ENCODE results near the gene MNAT1.
A peak's percentile ranks its signal among the peaks of the same experiment; 100 is the strongest.
"Not testable (repeated sequence)": the region's sequence is repeated elsewhere in the genome, so short reads cannot be mapped to it uniquely, and the experiment has no call there.

MNAT1 gene

DNA sequence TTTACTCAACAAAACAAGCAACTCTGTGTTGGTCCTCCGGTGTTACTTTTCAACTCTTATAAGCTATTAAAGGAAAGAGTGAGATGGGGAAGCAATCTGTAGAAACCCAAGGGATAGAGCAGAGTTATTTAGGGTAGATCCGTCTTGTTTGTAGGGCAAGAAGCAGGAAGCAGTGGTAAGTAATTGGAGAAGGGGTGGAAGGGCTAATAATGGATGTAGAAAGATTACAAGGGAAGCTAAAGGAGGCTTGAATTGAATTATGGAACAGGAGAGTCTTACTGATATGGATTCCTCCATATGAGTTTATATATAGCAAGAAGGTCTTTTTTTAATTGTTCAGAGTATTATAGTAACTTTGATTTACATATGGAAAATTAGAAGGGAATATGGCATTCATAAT lies 72.7 kb downstream of the MNAT1 start:
- no peak for DNase-seq

DNA sequence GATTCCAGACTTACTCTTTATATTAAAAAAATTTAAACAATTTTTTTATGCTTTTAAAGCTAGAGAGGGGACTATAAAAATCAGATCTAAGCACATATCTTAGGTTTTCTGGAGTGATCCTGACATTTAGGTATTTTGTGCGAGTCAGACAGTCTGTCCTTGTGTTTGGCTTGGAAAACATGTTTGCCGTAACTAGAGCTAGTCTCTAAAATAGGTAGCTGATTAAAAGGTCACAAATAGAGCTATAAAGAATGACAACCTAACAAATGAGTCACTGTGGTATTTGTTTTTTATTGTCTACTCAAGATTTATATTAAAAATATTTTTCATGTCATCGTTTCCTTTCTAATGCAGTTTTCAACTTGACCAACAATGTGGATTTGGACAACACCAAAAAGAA lies 73.4 kb downstream of the MNAT1 start:
- no peak for DNase-seq

DNA sequence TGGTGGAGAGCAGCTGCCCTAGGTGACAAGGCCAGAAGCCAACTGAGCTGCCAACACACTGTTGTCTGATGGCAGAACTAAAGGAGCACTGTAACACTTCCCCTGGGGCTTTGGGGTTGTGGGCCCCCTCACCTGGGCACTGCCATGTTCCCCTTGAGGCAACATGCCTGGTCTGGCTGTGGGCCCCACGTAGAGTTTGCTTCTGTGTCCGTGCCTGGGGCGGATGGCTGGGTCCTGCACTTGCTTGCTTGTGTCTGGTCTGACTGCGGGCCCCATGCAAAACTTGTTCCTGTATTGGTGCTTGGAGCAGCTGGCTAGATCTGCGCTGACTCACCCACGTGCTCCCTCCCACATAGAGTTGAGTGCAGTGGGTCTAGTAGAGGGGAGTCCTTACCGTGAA lies 78.4 kb downstream of the MNAT1 start:
- DNase-seq, result no peak

DNA sequence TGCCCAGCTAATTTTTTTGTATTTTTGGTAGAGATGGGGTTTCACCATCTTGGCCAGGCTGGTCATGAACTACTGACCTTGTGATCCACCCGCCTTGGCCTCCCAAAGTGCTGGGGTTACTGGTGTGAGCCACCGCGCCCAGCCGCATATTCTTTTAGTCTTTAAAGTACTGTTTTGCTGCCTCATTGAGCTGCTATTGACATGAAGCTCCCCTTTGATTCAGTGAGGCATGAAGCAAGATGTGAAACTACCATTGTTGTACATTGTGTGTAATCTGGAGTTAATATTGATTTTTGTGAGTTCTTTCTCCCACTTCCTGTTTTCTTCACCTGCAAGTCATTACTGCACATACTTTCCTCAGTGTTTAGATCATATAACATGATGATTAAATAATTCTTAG lies 80.8 kb downstream of the MNAT1 start:
- no peak for DNase-seq

DNA sequence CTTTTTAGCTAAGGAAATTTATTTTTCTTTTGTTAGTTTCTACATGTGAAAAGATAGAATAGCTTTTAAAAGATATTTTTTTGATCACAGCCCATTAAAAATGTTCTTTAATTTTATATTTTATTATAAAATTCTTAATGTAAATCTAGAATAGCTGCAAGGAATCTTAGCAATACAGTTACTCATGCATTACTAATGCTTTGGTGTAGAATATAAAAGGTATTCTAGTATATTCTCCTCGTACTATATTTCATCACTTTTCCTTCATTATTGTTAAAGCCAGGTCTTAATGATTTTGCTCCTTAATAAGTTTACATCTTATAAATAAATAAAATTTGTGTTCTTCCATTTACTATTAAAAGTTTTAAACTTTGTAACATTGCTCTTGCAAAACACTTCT lies 82.6 kb downstream of the MNAT1 start:
- no peak for DNase-seq

DNA sequence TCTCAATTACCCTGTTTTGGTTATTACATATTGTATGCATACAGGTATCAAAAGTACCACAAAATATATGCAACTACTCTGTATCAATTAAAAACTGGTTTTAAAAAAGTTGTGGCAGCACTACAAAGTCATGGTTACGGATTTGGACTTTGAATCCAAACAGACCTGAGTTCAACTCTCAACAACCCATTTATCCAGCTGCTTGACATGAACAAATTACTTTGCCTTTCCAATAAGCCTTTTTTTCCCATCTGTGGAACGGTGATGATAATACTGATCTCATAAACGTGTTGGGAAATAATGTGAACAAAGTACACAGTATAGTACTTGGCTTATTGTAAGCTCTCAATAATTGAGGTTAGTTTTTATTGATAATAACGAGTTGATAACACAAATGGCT lies 85.0 kb downstream of the MNAT1 start:
- no peak for DNase-seq

DNA sequence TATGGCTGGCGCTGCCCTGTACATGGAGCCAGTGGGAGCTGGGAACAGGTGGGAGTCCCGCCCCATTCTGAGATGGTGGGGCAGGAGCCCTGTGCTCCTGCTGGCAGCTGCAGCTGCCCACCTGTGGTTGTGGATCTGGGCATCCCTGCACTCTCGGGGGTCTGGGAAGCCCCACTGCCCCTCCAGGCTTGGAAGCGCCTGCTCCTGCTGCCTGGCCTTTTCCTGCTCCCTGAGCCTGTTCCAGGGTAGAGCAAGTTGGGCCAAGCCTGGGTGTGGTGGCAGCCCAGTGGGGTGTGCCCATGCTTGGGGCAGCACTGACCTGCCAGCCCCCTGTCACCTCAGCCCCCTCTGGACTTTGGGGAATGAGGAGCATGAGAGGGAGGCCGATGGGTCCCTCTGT lies 104.0 kb downstream of the MNAT1 start:
- no peak for DNase-seq

DNA sequence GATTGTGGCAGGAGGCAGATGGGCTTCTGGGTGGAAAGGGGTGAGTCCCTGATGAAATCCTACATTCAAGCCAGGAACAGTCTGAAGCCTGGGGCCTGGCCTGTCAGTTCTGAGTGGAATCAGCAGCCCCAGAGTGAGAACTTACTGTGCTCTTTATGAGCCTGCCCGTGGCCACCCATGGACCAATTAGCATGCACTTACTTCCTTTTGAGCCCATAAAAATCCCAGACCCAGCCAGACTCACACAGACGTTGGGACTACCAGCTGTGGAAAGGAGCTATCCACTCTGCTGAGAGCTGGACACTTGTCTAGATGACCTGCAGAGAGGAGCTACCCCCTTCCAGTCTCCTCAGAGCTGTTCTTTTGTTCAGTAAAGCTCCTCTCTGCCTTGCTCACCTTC lies 104.5 kb downstream of the MNAT1 start:
- no peak for DNase-seq

DNA sequence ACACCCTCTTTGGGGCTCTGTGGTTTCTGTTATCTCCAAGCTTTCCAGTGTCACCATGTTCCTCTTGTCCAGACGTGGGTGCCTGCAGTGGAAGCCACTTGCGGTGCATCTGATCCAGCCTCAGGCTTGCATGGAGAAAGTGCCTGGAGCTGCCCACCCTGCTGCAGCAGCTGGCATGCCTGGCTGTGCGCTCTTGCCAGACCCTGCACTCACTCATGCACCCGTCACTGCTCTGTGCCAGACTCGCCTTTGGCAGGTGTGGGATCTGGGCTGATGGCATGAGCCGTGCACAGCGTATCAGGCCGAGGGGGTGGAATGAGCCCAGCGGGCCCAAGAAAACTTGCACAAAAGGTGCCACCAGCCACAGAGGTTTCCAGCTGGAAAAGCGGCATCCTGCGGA lies 105.1 kb downstream of the MNAT1 start:
- DNase-seq, result no peak

DNA sequence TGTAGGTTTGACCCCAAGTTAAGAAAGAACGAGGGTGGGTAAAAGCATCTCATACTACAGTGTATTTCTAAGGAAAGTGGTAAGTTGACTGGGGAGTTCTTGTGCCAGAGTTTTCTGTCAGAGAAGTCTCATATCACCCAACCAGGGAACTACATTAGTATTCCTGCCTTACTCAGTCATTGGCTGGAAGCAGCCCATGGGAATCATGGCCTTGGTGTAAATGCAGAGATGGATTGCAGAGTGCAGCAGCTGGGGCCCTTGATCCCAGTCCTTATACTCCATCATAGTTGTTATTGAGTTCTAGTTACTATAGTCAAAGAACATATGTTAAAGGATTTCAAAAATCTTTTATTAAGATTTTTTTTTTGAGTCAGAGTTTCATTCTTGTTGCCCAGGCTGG lies 105.8 kb downstream of the MNAT1 start:
- no peak for DNase-seq

DNA sequence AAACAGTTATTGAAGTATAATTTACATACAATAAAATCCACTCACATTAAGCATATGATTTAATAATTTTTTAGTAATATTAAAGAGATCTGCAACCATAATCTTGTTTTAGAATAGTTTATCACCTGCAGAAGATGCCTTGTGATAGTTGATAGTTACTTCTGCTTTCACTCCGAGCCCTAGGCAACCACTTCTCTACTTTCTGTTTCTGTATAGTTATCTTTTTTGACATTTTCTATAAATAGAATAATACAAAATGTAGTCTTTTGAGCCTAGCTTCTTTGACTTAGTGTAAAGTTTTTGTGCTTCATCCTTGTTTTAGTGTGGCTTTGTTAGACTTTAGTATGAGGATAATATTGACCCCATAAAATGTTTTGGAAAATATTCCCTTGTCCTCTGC lies 111.0 kb downstream of the MNAT1 start:
- no peak for DNase-seq

DNA sequence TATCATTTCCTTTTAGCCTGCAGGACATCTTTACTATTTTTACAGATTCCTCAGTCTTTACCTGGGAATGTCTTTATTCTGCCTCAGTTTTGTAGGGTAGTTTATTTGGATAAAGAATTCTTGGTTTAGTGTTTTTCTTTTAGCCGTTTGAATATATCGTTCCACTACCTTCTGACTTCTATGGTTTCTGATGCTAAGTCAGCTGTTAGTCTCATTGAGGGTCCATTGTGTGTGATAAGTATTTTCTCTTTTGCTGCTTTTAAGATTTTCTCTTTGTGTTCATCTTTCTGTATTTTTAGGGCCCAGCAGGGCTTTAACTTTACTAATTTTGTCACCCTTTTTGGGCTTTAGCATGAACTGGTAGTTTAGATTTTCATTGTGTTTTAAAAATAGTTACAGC lies 113.5 kb downstream of the MNAT1 start:
- DNase-seq, result no peak

DNA sequence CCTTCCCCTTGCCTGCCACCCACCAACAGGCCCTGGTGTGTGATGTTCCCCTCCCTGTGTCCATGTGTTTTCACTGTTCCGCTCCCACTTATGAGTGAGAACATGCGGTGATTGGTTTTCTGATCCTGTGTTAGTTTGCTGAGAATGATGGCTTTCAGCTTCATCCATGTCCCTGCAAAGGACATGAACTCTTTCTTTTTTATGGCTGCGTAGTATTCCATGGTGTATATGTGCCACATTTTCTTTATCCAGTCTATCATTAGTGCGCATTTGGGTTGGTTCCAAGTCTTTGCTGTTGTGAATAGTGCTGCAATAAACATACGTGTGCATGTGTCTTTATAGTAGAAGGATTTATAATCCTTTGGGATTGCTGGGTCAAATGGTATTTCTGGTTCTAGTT lies 117.1 kb downstream of the MNAT1 start:
- DNase-seq, result not testable (repeated sequence)

DNA sequence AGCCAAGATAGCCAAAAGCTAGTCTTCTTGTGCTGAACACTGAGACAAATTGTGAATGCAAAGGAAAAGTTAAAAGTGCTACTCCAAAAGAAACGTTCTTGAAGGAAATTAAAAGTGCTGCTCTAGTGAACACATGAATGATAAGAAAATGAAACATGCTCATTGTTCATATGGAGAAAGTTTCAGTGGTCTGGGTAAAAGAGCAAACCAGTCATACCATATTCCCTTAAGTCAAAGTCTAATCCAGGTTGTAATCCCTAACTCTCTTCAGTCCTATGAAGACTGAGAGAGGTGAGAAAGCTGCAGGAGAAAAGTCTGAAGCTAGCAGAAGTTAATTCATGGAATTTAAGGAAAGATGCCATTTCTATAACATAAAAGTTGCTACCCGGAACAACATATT lies 121.5 kb downstream of the MNAT1 start:
- no peak for DNase-seq

DNA sequence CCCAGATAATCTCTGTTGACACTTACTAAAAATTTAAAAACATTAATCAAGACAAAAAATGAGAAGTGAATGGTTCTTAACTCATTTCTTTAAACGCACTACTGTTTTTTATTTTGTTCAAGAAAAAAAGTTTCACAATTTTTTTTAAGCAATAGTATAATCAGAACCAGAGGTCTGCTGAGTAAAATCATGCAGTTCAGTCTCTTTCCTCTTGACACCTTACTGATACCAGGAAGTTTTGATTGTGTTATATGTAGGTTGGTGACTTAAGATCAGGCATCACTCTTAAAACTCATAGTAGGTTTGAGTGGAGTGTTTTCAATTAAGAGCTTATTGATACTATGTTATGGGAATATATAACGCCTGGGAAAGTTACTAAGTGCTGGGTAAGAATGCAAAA lies 125.0 kb downstream of the MNAT1 start:
- no peak for DNase-seq

DNA sequence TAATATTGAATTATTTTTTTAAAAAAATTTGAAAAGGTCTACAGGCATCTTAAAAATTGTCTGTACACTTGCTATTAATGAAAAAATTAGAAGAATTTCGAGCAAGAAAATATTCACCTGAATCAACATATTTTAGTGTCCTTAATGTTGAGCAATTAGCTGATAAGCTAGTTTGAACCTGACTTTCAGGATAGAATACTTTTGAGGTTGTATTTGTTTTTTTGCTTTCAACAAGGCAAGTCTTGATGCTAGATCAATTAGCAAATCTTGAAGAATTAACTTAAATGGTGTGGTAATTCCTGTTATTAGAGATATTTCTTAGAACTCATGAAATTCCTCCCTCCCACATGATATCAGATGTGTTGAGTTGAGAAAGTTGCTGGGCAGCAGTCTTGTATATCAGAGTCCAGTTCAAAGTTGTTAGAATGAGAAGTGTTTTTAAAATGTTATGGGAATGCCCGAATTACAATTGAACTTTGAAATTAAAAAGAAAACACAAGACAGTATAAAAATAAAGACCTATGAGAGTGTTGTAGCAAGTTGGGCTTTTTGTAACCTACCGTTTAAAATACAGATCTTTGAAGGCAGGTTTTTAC lies 127.1 kb downstream of the MNAT1 start:
- no peak for DNase-seq

DNA sequence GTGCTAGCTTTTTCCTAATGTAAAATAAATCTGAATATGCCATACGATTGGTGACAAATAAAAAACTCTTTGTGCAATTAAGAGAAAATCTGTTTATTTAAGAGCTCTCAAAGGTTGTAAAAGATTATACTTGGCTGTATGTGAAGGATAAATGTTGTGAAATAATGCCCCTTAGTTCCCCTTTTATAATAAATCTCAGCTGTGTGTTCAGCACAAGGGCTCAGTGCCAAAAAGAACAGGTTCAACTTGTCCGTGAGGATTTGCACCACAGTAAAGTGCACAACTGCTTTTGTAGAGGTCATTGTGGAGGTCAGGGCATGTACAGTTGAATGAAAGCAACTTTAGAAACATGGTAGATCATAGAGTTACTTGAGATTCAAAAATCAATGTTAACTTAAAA lies 127.7 kb downstream of the MNAT1 start:
- peak in 1 of 2 experiments; percentile 1 for DNase-seq

DNA sequence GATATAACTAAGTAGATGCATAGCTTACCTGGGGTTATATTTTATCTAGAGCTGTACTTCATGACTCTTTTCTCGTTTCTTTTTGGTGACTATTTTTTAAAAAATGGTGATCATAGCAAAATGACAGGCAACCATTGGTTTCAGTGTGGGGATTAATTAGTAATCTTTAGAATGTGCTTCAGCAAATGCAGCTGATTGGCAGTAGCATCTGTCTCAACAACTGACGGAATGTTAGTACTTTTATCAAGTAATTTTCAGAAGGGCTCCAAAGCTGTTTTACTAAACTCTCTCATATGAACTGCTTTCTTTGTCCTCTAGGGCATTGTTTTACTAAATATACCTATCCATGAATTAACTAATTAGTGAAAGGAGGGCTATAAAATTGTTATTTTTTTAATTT lies 128.7 kb downstream of the MNAT1 start:
- DNase-seq, result no peak

DNA sequence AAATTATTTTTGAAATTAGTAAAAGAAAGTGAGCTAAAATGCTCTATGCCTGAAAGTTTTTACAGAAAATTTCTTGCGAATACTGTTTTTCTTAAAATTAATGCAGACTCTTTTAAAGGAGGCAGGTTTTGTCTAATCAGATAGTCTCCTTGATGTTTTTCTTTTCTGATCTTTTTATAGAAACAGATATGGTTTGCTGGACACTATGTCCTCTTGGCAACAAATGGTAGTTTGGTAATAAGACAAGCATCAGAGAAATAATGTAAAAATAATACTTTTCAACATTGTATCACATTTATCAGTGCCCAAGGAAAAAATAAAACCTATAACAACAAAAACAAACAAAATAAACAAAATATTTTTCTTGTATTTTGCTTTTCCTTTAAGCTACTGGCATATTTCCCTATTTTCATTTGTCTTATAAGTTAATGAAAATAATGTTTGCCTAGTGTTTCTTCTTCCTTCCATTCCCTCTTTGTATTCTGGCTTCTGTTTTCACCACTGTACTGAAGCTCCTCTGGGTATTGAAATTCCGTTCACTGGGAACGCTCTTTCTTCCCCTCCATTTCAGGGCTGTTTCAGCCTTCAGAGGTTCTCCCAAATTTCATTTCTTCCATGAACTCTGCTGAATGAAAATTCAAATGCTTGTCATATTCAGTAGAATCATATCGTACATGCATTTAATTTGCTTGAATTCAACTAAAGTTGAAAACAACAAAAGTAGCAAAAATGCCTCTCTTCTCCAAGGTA lies 131.0 kb downstream of the MNAT1 start:
- DNase-seq, result no peak

DNA sequence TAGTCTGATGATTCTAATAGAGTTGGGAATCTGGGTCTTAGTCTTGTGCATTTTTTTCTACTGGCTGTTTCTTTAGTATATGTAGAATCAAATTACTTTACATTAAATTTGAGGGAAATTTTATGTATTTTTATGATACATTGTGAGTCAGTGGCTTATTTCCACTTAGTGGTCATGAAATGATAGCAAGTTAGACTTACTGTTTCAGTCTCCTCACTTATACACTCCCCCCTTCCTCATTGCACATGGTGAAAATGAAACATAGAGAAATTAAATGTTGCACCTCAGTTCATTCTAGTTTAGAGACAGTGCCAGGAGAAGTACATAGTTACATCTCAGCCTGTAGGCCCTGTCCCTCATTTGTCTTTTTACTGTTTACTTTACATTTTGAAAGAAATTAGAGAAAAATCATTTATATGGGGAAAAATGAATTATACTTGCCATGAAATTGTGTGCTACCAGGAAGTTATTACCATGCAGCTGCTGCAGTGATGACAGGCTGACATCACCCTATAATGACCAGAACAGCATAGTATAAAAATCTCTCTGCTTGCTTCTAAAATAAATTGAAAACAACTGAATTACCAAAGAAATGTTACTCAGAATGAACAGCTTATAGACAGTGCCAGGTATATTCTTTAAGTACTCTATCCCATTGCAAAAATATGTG lies 133.1 kb downstream of the MNAT1 start:
- no peak for DNase-seq

DNA sequence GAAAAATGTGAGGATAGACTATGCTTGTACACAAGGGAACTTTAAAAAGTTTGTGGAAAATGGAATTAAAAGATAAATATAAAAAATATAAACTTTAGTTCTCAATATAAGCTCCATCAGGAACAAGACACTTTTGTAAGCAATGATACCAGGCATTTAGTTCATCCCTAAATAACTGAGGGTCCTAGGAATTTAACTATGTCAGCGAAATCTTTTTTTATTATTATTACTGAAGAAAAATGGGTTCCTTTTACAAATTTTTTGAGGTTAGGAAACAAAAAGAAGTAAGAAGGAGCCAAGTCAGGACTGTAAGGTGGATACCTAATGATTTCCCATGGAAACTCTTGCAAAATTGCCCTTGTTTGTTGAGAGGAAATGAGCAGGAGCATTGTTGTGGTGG lies 143.6 kb downstream of the MNAT1 start:
- no peak for DNase-seq

DNA sequence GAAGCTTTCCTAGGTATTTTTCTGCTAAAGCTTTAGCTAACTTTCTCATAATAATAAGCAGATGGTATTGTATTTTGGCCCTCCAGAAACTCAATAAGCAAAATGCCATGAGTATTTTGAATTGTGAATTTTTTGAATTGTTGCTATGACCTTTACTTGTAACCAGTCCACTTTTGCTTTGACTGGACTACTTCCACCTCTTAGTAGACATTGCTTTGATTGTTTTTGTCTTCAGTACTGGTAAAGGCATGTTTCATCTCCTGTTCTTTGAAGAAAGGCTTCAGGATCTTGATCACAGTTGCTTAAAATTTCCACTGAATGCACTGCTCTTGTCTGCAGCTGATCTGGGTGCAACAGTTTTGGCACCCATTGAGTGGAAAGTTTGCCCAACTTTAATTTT lies 144.0 kb downstream of the MNAT1 start:
- DNase-seq, result no peak

DNA sequence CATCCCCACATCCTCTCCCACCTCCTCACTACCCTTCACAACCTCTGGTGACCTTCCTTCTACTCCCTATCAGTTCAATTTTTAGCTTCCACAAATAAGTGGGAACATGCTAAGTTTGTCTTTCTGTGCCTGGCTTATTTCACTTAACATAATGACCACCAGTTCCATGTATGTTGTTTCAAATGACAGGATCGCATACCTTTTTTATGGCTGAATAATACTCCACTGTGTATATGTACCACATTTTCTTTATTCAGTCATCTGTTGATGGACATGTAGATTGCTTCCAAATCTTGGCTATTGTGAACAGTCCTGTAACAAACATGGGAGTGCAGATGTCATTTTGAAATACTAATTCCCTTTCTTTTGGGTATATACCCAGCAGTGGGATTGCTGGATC lies 147.7 kb downstream of the MNAT1 start:
- no peak for DNase-seq

DNA sequence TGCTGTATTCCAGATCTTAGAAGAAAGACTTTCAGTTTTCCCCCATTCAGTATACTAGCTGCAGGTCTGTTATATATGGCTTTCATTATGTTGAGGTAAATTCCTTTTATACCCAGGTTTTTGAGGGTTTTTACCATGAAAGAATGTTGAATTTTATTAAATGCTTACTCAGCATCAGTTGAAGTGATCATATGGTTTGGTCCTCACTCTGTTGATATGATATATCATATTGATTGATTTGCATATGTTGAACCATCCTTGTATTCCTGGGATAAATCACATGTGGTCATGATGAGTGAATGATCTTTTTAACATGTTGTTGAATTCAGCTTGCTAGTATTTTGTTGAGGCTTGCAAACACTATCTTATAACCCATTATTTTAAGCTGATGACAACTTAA lies 149.6 kb downstream of the MNAT1 start:
- DNase-seq, result no peak

DNA sequence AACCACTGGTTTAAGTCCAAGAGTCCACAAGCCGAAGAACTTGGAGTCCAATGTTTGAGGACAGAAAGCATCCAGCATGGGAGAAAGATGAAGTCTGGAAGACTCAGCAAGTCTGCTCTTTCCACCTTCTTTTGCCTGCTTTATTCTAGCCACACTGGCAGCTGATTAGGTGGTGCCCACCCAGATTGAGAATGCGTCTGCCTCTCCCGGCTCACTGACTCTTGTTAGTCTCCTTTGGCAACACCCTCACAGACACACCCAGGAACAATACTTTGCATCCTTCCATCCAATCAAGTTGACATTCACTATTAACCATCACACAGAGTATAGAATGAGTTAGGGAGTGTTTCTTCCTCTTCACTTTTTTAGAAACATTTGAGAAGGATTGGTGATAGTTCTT lies 156.1 kb downstream of the MNAT1 start:
- not testable (repeated sequence) for DNase-seq
